K562 (cell line): Measurements from ENCODE around the gene CFAP92. TPM values are rescaled to one million over a fixed set of nuclear protein-coding genes. Genes with fewer than 3 reads are reported as not detected.

ENCODE experiments used
- CHD7 ChIP-seq: fragments of 200-600 bp; sonication (generic); IDR thresholded peaks from one replicate; pipeline ENCODE4 v1.6.1; 2012; ENCODE audit warnings: mild to moderate bottlenecking, low read depth, low read length, inconsistent platforms
- HNRNPUL1 ChIP-seq: fragments of 200-400 bp; formaldehyde crosslinking; IDR thresholded peaks from 2 replicates; pipeline ENCODE4 v1.6.1; 2017; ENCODE audit warnings: low read length
- ZNF830 ChIP-seq: fragments of 250-450 bp; sonication (Bioruptor Pico); IDR thresholded peaks from 2 replicates; pipeline ENCODE4 v1.5.0; 2021; ENCODE audit warnings: mild to moderate bottlenecking
- polyA plus RNA-seq, 8 experiments: library from polyadenylated mRNA; depleted of rRNA in 4 of 8; stranded (reverse) in 5 of 8; unstranded in 3 of 8; fragments of >200 nt; fragmentation: Nextera tagmentation in 2 of 8; fragmentation: Illumina TruSeq in 1 of 8; extraction: Ambion mirVana in 2 of 8; extraction: Trizol in 1 of 8; gene quantifications; 2 replicates each; pipeline versions ENCODE4 v1.2.1 to v1.2.3, GENCODE V29; 2011 to 2014; ENCODE audit warnings: inconsistent platforms in 1 of 8, missing spikeins in 1 of 8
- total RNA-seq, 7 experiments: library from RNA; depleted of rRNA in 6 of 7; stranded (reverse); fragments of >200 nt in 6 of 7; fragmentation: Illumina TruSeq in 2 of 7; extraction: Trizol in 2 of 7; gene quantifications; 2 replicates each; pipeline versions ENCODE4 v1.2.1 to v1.2.3, GENCODE V29; 2011 to 2021; ENCODE audit warnings: low replicate concordance in 1 of 7

CFAP92 gene
- total and polyA plus RNA-seq, 9 of the 15 experiments (the other 6 are each of a cell fraction or from before 2014, with no cell fraction given), result 0.06 to 0.62 (median 0.36) TPM

DNA sequence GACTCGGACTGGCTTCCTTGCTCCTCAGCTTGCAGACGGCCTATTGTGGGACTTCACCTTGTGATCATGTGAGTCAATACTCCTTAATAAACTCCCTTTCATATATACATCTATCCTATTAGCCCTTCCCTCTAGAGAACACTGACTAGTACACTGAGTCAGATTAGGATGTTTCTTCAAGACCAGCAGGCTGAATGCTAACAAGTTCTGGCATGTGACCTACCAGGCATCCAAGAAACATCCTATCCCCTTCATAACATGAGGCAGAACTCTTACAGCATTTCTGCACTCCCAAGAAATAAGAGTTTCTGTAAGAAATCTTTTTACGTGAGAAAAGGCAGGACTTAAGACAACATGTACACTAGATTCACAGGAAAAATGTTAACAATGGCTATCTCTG, 9.3 kb downstream of the CFAP92 start (continued):
- TF ChIP-seq CHD7, result no peak
- no peak for TF ChIP-seq ZNF830 (CRISPR knock-in tag)
- no peak for TF ChIP-seq HNRNPUL1
